Transverse colon (tissue), 3 donors: ENCODE measurements around the gene WNT6.

Experiments used
- CTCF ChIP-seq, 5 experiments: fragments of 200-600 bp in 3 of 5; fragments of 450-650 bp in 2 of 5; sonication (generic) in 3 of 5; IDR thresholded peaks; 1 replicate in 2 of 5; 2 replicates in 3 of 5; pipeline ENCODE4 v1.5.1; 2016 to 2017; ENCODE audit warnings: antibody characterized with exemption in 5 of 5, inconsistent platforms in 3 of 5, mild to moderate bottlenecking in 2 of 5, moderate library complexity in 1 of 5
- EP300 ChIP-seq: sonication (generic); formaldehyde crosslinking; IDR thresholded peaks from one replicate; pipeline ENCODE4 v1.6.1; 2017; ENCODE audit warnings: antibody characterized with exemption, low read depth
- POLR2A ChIP-seq: fragments of 450-650 bp; IDR thresholded peaks from one replicate; pipeline ENCODE4 v1.6.1; 2016; ENCODE audit warnings: antibody characterized with exemption, mild to moderate bottlenecking, moderate library complexity

- TF ChIP-seq POLR2A (no peak), CTCF (IDR thresholded peaks at IDR 0.05) (no peak), EP300 (no peak)
Measured at GRCh38 chr2:218820746-218821369, 38.7 kb upstream of the WNT6 start.
